Bronchial epithelial cell (primary cell): ENCODE measurements around the gene SCO2. TPM values are rescaled to one million over a fixed set of nuclear protein-coding genes. Genes with fewer than 3 reads are reported as not detected.

ENCODE experiments used
- DNase-seq: peaks from one replicate; pipeline ENCODE4 v3.0.0-alpha.2; 2010; ENCODE audit warnings: low read depth
- FAIRE-seq: peaks from 2 replicates; lab custom pipeline; 2011; peaks lifted over from hg19 to GRCh38; lab: Jason Lieb, UNC
- H3K27me3 ChIP-seq: 2 replicates; pipeline ENCODE4 v1.5.1; 2011; ENCODE audit warnings: low read length; ENCODE audit not compliant: control insufficient read depth, insufficient read depth
- H3K36me3 ChIP-seq: 2 replicates; pipeline ENCODE4 v1.5.1; 2011; ENCODE audit warnings: low read length; ENCODE audit not compliant: control insufficient read depth, insufficient read depth
- H3K4me3 ChIP-seq: 2 replicates; pipeline ENCODE4 v1.5.1; 2011; ENCODE audit warnings: mild to moderate bottlenecking, low read depth, low read length, control low read depth
- CTCF ChIP-seq: IDR thresholded peaks from 2 replicates; pipeline ENCODE4 v1.5.1; 2011; ENCODE audit warnings: mild to moderate bottlenecking, moderate library complexity, low read length, control low read depth, inconsistent platforms; ENCODE audit not compliant: insufficient read depth, severe bottlenecking
- total RNA-seq: library from RNA; depleted of rRNA; stranded (reverse); fragments of >200 nt; gene quantifications from 2 replicates; pipeline ENCODE4 v1.2.1, GENCODE V29; 2014

SCO2 gene
- total RNA-seq, 1 donor from 2014 or later = 2.1 TPM

DNA sequence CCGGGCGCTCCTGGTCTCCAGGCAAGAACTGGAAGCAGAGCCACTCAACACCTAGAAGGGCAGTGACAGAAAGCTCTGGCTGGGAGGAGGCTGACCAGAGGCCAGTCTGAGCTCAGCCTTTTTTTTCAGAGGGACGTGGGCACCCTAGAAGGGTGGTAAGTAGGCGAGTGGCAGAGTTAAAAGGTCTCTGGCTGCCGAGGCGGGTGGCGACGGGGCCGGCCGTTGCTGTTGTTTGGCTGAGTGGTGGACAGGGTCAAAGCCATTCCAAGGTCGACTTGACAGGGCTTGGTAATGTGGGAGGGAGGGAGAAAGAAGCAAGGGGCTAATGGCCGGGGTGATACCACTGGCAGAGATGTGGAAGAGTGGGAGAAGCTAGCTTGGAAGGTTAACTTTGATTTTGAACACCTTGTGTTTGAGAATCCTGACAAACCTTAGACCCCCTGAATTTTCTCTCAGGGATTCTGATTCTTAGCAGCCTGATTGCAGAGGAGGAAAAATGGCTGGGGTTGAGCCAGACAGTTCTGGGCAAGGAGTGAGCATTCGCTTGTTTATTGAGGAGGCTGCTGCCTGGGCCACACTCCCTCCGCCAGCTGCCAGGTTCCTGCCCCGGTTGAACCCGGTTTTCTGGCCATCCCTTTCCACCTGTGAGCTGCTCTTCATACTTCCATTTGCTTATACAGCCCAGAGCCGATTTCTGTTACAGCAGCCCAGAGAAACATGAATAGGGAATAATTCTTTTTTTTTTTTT is 38.2 kb upstream of the SCO2 start:
- Histone ChIP-seq H3K36me3 (no peaks in the 10 kb centered on the region), H3K27me3 (no peaks in the 10 kb centered on the region), H3K4me3 (peak overlapping the region; percentile 49)
- FAIRE-seq (no peak), DNase-seq (no peak)
- no peak for TF ChIP-seq CTCF

- FAIRE-seq (no peak), DNase-seq (peak; percentile 80)
- no peaks in the 10 kb centered on the region for H3K27me3 ChIP-seq
- peak within 1 kb of the TSS; percentile 49 for H3K4me3 ChIP-seq
- H3K36me3 ChIP-seq = no peaks in the 10 kb centered on the region
- peak; percentile 98 for TF ChIP-seq CTCF
Observed at GRCh38 chr22:50562523-50563412, 37.4 kb upstream of the SCO2 start, which contains the start of gene SYCE3. Gene SYCE3 (minus strand): TSS chr22:50562919. CDS start chr22:50556405, 6,514 bp downstream.

- H3K4me3 ChIP-seq = no peak overlapping the region
- FAIRE-seq = peak; percentile 92
- no peak for DNase-seq
Observed at GRCh38 chr22:50561401-50562358, 36.3 kb upstream of the SCO2 start.

GRCh38 chr22:50560034-50560433 is 34.6 kb upstream of the SCO2 start:
- no peaks in the 10 kb centered on the region for H3K27me3 ChIP-seq
- no peak overlapping the region for H3K4me3 ChIP-seq
- no peak for TF ChIP-seq CTCF
- FAIRE-seq (no peak), DNase-seq (peak; percentile 68)
- no peaks in the 10 kb centered on the region for H3K36me3 ChIP-seq

More at GRCh38 chr22:50561401-50562358, 36.3 kb upstream of the SCO2 start:
- Histone ChIP-seq H3K36me3 (no peaks in the 10 kb centered on the region), H3K27me3 (no peaks in the 10 kb centered on the region)
- TF ChIP-seq CTCF = no peak

GRCh38 chr22:50556703-50557102 is 31.3 kb upstream of the SCO2 start:
- Histone ChIP-seq H3K27me3 (no peaks in the 10 kb centered on the region), H3K36me3 (no peaks in the 10 kb centered on the region), H3K4me3 (no peak overlapping the region)
- no peak for FAIRE-seq
- no peak for DNase-seq
- no peak for TF ChIP-seq CTCF
